ENCODE measurements around the gene FOXP3. TPM values are rescaled to one million over a fixed set of nuclear protein-coding genes. Genes with fewer than 3 reads are reported as not detected.

The FOXP3 gene
- total and polyA plus RNA-seq, 2 of the 8 experiments (the other 6 are each of a cell fraction or from before 2014, with no cell fraction given): 0.37 to 0.54 TPM

DNA sequence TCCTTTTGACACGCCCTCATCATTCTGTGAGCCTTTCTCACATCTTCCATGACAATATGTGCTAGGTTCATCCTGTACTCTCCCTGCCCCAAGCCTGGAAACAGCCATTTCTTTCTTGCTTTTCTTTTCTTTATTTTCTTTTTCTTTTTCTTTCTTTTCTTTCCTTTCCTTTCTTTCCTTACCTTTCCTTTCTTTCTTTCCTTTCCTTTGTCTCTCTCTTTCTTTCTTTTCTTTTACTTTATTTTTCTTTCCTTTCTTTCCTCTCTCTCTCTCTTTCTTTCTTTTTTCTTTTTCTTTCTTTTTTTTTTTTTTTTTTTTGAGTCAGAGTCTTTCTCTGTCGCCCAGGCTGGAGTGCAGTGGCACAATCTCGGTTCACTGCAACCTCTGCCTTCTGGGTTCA is 19.7 kb upstream of the FOXP3 start (continued):
- TF ChIP-seq, protein P1, sequence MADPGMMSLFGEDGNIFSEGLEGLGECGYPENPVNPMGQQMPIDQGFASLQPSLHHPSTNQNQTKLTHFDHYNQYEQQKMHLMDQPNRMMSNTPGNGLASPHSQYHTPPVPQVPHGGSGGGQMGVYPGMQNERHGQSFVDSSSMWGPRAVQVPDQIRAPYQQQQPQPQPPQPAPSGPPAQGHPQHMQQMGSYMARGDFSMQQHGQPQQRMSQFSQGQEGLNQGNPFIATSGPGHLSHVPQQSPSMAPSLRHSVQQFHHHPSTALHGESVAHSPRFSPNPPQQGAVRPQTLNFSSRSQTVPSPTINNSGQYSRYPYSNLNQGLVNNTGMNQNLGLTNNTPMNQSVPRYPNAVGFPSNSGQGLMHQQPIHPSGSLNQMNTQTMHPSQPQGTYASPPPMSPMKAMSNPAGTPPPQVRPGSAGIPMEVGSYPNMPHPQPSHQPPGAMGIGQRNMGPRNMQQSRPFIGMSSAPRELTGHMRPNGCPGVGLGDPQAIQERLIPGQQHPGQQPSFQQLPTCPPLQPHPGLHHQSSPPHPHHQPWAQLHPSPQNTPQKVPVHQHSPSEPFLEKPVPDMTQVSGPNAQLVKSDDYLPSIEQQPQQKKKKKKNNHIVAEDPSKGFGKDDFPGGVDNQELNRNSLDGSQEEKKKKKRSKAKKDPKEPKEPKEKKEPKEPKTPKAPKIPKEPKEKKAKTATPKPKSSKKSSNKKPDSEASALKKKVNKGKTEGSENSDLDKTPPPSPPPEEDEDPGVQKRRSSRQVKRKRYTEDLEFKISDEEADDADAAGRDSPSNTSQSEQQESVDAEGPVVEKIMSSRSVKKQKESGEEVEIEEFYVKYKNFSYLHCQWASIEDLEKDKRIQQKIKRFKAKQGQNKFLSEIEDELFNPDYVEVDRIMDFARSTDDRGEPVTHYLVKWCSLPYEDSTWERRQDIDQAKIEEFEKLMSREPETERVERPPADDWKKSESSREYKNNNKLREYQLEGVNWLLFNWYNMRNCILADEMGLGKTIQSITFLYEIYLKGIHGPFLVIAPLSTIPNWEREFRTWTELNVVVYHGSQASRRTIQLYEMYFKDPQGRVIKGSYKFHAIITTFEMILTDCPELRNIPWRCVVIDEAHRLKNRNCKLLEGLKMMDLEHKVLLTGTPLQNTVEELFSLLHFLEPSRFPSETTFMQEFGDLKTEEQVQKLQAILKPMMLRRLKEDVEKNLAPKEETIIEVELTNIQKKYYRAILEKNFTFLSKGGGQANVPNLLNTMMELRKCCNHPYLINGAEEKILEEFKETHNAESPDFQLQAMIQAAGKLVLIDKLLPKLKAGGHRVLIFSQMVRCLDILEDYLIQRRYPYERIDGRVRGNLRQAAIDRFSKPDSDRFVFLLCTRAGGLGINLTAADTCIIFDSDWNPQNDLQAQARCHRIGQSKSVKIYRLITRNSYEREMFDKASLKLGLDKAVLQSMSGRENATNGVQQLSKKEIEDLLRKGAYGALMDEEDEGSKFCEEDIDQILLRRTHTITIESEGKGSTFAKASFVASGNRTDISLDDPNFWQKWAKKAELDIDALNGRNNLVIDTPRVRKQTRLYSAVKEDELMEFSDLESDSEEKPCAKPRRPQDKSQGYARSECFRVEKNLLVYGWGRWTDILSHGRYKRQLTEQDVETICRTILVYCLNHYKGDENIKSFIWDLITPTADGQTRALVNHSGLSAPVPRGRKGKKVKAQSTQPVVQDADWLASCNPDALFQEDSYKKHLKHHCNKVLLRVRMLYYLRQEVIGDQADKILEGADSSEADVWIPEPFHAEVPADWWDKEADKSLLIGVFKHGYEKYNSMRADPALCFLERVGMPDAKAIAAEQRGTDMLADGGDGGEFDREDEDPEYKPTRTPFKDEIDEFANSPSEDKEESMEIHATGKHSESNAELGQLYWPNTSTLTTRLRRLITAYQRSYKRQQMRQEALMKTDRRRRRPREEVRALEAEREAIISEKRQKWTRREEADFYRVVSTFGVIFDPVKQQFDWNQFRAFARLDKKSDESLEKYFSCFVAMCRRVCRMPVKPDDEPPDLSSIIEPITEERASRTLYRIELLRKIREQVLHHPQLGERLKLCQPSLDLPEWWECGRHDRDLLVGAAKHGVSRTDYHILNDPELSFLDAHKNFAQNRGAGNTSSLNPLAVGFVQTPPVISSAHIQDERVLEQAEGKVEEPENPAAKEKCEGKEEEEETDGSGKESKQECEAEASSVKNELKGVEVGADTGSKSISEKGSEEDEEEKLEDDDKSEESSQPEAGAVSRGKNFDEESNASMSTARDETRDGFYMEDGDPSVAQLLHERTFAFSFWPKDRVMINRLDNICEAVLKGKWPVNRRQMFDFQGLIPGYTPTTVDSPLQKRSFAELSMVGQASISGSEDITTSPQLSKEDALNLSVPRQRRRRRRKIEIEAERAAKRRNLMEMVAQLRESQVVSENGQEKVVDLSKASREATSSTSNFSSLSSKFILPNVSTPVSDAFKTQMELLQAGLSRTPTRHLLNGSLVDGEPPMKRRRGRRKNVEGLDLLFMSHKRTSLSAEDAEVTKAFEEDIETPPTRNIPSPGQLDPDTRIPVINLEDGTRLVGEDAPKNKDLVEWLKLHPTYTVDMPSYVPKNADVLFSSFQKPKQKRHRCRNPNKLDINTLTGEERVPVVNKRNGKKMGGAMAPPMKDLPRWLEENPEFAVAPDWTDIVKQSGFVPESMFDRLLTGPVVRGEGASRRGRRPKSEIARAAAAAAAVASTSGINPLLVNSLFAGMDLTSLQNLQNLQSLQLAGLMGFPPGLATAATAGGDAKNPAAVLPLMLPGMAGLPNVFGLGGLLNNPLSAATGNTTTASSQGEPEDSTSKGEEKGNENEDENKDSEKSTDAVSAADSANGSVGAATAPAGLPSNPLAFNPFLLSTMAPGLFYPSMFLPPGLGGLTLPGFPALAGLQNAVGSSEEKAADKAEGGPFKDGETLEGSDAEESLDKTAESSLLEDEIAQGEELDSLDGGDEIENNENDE (IDR thresholded peaks at IDR 0.05; ENCODE audit: insufficient replicate concordance, low read length): no peak
- no peak for TF ChIP-seq GTF2F1 (IDR thresholded peaks at IDR 0.05; ENCODE audit: borderline replicate concordance, low read depth, low read length)

Data from H1 (cell line).